Fibroblast of pulmonary artery (primary cell): Measurements from ENCODE around the gene EYA2.

Source experiments
- DNase-seq: peaks from one replicate; pipeline ENCODE4 v3.0.0-alpha.2; 2010; ENCODE audit warnings: low read depth
- H3K4me3 ChIP-seq: replicated peaks from 2 replicates; pipeline ENCODE4 v1.5.1; 2011; ENCODE audit warnings: low read depth, mild to moderate bottlenecking, control low read depth, low read length, moderate library complexity
- CTCF ChIP-seq: IDR thresholded peaks from 2 replicates; pipeline ENCODE4 v1.5.1; 2011; ENCODE audit warnings: mild to moderate bottlenecking, control low read depth, low read length, inconsistent platforms; ENCODE audit errors: missing control alignments

The EYA2 gene

GRCh38 chr20:47062226-47062890, 167.7 kb downstream of the EYA2 start:
- no peak for TF ChIP-seq CTCF
- no peak for DNase-seq

GRCh38 chr20:47063407-47063806, 168.8 kb downstream of the EYA2 start:
- H3K4me3 ChIP-seq: no peak overlapping the region
- TF ChIP-seq CTCF: no peak
- no peak for DNase-seq

More at GRCh38 chr20:47062226-47062890, 167.7 kb downstream of the EYA2 start:
- H3K4me3 ChIP-seq: no peak overlapping the region

GRCh38 chr20:47063808-47064207, 169.2 kb downstream of the EYA2 start:
- H3K4me3 ChIP-seq: no peak overlapping the region
- TF ChIP-seq CTCF: no peak
- no peak for DNase-seq

GRCh38 chr20:47066484-47067270, 172.0 kb downstream of the EYA2 start:
- TF ChIP-seq CTCF: no peak
- no peak overlapping the region for H3K4me3 ChIP-seq
- DNase-seq: peak; percentile 5

- DNase-seq: no peak
- TF ChIP-seq CTCF: no peak
- H3K4me3 ChIP-seq: no peak overlapping the region
Measured at GRCh38 chr20:47067776-47068175, 173.1 kb downstream of the EYA2 start.

- no peak overlapping the region for H3K4me3 ChIP-seq
- TF ChIP-seq CTCF: no peak
- DNase-seq: peak; percentile 1
Measured at GRCh38 chr20:47070176-47070575, 175.5 kb downstream of the EYA2 start.
